MCF 10A (cell line): ENCODE results near the gene SYNE3. TPM values are rescaled to one million over a fixed set of nuclear protein-coding genes. Genes with fewer than 3 reads are reported as not detected.

ENCODE experiments used
- BruUV-seq: library from RNA; stranded (reverse); fragments of 400-500 nt; replicated peaks from 2 replicates; lab custom pipeline; 2021; lab: Mats Ljungman, UMichigan
- CTCF ChIA-PET: fragments of 300-600 bp; sonication (Branson Sonifier 250); formaldehyde crosslinking; extraction: SDS; loops from one replicate; lab custom pipeline; 2021; ENCODE audit warnings: antibody characterized with exemption, inconsistent platforms; lab: Yijun Ruan, JAX
- POLR2A ChIA-PET: fragments of 300-600, 350-650 bp; sonication (Branson Sonifier 250); formaldehyde crosslinking; extraction: SDS; loops from one replicate; lab custom pipeline; 2020; ENCODE audit warnings: antibody characterized with exemption, inconsistent platforms; lab: Yijun Ruan, JAX
- DNase-seq: peaks from one replicate; pipeline ENCODE4 v3.0.0-alpha.2; 2018; ENCODE audit not compliant: unreplicated experiment
- H3K27ac Mint-ChIP-seq: one replicate; pipeline ENCODE4 v1.8.0; 2022; ENCODE audit warnings: mild to moderate bottlenecking, low read depth, mixed read lengths; ENCODE audit not compliant: unreplicated experiment
- H3K27me3 Mint-ChIP-seq: one replicate; pipeline ENCODE4 v1.8.0; 2022; ENCODE audit warnings: mixed read lengths; ENCODE audit not compliant: insufficient read depth, unreplicated experiment
- H3K36me3 Mint-ChIP-seq: one replicate; pipeline ENCODE4 v1.8.0; 2022; ENCODE audit warnings: mild to moderate bottlenecking, moderate library complexity, mixed read lengths; ENCODE audit not compliant: insufficient read depth, unreplicated experiment
- H3K4me1 Mint-ChIP-seq: one replicate; pipeline ENCODE4 v1.8.0; 2022; ENCODE audit warnings: mixed read lengths; ENCODE audit not compliant: insufficient read depth, unreplicated experiment
- H3K4me3 Mint-ChIP-seq: one replicate; pipeline ENCODE4 v1.8.0; 2022; ENCODE audit warnings: mild to moderate bottlenecking, moderate library complexity, mixed read lengths; ENCODE audit not compliant: unreplicated experiment
- H3K9me3 Mint-ChIP-seq: one replicate; pipeline ENCODE4 v1.8.0; 2022; ENCODE audit warnings: mixed read lengths; ENCODE audit not compliant: unreplicated experiment
- CTCF ChIP-seq: fragments of 200-600 bp; IDR thresholded peaks from one replicate; pipeline ENCODE4 v1.8.0; 2022; ENCODE audit warnings: antibody characterized with exemption, mild to moderate bottlenecking; ENCODE audit not compliant: unreplicated experiment
- intact Hi-C: fragments of 100-400 bp; cut with micrococcal nuclease; formaldehyde crosslinking; loops from 2 replicates; pipeline ENCODE4 v1.14.1; 2022
- total RNA-seq: library from RNA; stranded (reverse); gene quantifications from 2 replicates; pipeline ENCODE4 v1.2.3, GENCODE V29; 2022

The SYNE3 gene
- total RNA-seq, 1 experiment from 2014 or later, result 9.5 TPM

- Mint-ChIP-seq H3K4me1 (peaks cover 14% of the 10 kb centered on the region), H3K27me3 (no peaks in the 10 kb centered on the region)
Measured at GRCh38 chr14:95477411-95478269, 38.8 kb downstream of the SYNE3 start.

GRCh38 chr14:95476747-95477146 is 39.7 kb downstream of the SYNE3 start:
- no peak for DNase-seq
- intact Hi-C loops, result no loop called here
- ChIA-PET POLR2A (no interaction called here), CTCF (no interaction called here)
- no peak overlapping the region for H3K4me3 Mint-ChIP-seq
- no peak for TF ChIP-seq CTCF
- no peaks in the 10 kb centered on the region for H3K27me3 Mint-ChIP-seq
- H3K9me3 Mint-ChIP-seq, result no peaks in the 10 kb centered on the region
- H3K4me1 Mint-ChIP-seq, result peaks cover 14% of the 10 kb centered on the region
- no peak overlapping the region for H3K27ac Mint-ChIP-seq
- H3K36me3 Mint-ChIP-seq, result peaks cover 5% of the 10 kb centered on the region
- no TSS peak for BruUV-seq

More at GRCh38 chr14:95477411-95478269, 38.8 kb downstream of the SYNE3 start:
- intact Hi-C loops, result no loop called here
- H3K27ac Mint-ChIP-seq, result no peak overlapping the region
- H3K4me3 Mint-ChIP-seq, result no peak overlapping the region
- no peaks in the 10 kb centered on the region for H3K36me3 Mint-ChIP-seq
- no peak for TF ChIP-seq CTCF
- BruUV-seq, result no TSS peak
- ChIA-PET POLR2A (interaction anchor here (1.4 to 1.5 kb wide), 2 partner anchors 14 to 17 kb away, joined by 3 to 5 read pairs; no protein-coding TSS in a partner anchor), CTCF (interaction anchor here (1.3 kb wide), 1 partner anchor 31 kb away, joined by 4 read pairs; no protein-coding TSS in a partner anchor)
- no peaks in the 10 kb centered on the region for H3K9me3 Mint-ChIP-seq
- DNase-seq, result no peak

GRCh38 chr14:95475540-95476240 is 40.8 kb downstream of the SYNE3 start:
- H3K4me3 Mint-ChIP-seq, result no peak overlapping the region
- no peaks in the 10 kb centered on the region for H3K9me3 Mint-ChIP-seq
- no TSS peak for BruUV-seq
- intact Hi-C loops, result no loop called here
- H3K27ac Mint-ChIP-seq, result no peak overlapping the region
- H3K36me3 Mint-ChIP-seq, result peaks cover 7% of the 10 kb centered on the region
- no peak for TF ChIP-seq CTCF
- no peak for DNase-seq
- CTCF ChIA-PET, result no interaction called here
- no peaks in the 10 kb centered on the region for H3K27me3 Mint-ChIP-seq
- POLR2A ChIA-PET, result no interaction called here
- peaks cover 14% of the 10 kb centered on the region for H3K4me1 Mint-ChIP-seq

- ChIA-PET CTCF (interaction anchor here (0.7 kb wide), 1 partner anchor 24 kb away, joined by 3 read pairs; no protein-coding TSS in a partner anchor), POLR2A (interaction anchor here (0.5 kb wide), 1 partner anchor 12 kb away, joined by 3 read pairs; no protein-coding TSS in a partner anchor)
- H3K9me3 Mint-ChIP-seq, result no peaks in the 10 kb centered on the region
- H3K36me3 Mint-ChIP-seq, result peaks cover 7% of the 10 kb centered on the region
- H3K4me1 Mint-ChIP-seq, result peaks cover 7% of the 10 kb centered on the region
- intact Hi-C loops, result no loop called here
- no peak for TF ChIP-seq CTCF
- DNase-seq, result no peak
- BruUV-seq, result no TSS peak
- H3K27ac Mint-ChIP-seq, result no peak overlapping the region
- H3K27me3 Mint-ChIP-seq, result no peaks in the 10 kb centered on the region
- no peak overlapping the region for H3K4me3 Mint-ChIP-seq
Measured at GRCh38 chr14:95474941-95475340, 41.5 kb downstream of the SYNE3 start.
